Measurements from ENCODE around the gene PLA2G4F. TPM values are rescaled to one million over a fixed set of nuclear protein-coding genes. Genes with fewer than 3 reads are reported as not detected.

The PLA2G4F gene
- total RNA-seq, 1 experiment from 2014 or later, result not detected

DNA sequence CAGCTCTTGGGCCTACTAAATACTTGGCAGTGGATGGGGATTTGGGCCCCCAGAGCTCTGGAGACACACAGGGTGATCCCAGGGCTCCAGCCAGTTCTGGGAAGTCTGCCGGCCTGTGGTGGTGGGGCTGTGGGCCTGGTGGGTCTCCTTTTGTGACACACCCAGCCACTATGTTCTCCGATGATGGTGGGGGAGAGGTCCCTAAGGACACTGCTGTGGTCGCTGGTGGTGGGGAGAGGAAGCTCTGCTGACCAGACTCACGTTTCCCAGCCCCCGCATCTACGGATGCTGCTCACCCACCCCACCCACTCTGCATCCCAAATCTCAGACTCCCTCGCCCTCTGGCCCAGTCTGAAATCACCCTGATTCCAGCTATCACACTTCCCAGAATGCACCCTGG lies 62.5 kb downstream of the PLA2G4F start:
- Mint-ChIP-seq H3K27me3 (ENCODE audit: low read depth) (no peaks in the 10 kb centered on the region), H3K4me1 (peaks cover 11 to 13% of the 10 kb centered on the region in 2 experiments), H3K4me3 (no peak overlapping the region), H3K36me3 (ENCODE audit: insufficient read depth in 1 of 3, low read depth in 3 of 3) (no peaks in the 10 kb centered on the region; a peak in 1 of 7 replicates), H3K9me3 (no peaks in the 10 kb centered on the region), H3K27ac (no peak overlapping the region)
- Histone ChIP-seq H2BK20ac (ENCODE audit: low read depth, low read length, poor library complexity, severe bottlenecking) (no peak overlapping the region), H3K27me3 (ENCODE audit: insufficient read depth, low read length) (no peaks in the 10 kb centered on the region), H4K20me1 (ENCODE audit: control insufficient read depth, insufficient read depth, insufficient read length) (no peaks in the 10 kb centered on the region), H2BK120ac (ENCODE audit: low read depth, low read length, poor library complexity, severe bottlenecking) (no peak overlapping the region), H3K27ac (ENCODE audit: insufficient read length, low read depth, low read length) (no peak overlapping the region), H3K4me1 (ENCODE audit: insufficient read depth, low read length) (no peaks in the 10 kb centered on the region; the same call in 1 of the 2 replicates), H3K14ac (ENCODE audit: insufficient read depth, low read length) (no peak overlapping the region; the same call in 1 of the 2 replicates), H3T11ph (ENCODE audit: low read length) (no peak overlapping the region), H3K23me2 (ENCODE audit: insufficient read length, low read depth, low read length, poor library complexity, severe bottlenecking) (no peaks in the 10 kb centered on the region), H4K5ac (ENCODE audit: insufficient read length, low read depth, low read length) (no peak overlapping the region), H3K4me2 (ENCODE audit: insufficient read depth, insufficient read length, low read length) (no peak overlapping the region), H4K91ac (ENCODE audit: insufficient read length, low read depth, low read length) (no peak overlapping the region), H2AFZ (ENCODE audit: low read length) (no peak overlapping the region), H3K79me1 (ENCODE audit: insufficient read depth, low read depth, low read length, poor library complexity, severe bottlenecking) (no peaks in the 10 kb centered on the region), H3K23ac (ENCODE audit: insufficient read length, low read depth, low read length) (no peak overlapping the region), H3K79me2 (ENCODE audit: insufficient read depth, low read length) (no peaks in the 10 kb centered on the region), H3K56ac (ENCODE audit: insufficient read length, low read depth, low read length) (no peak overlapping the region), H2BK5ac (ENCODE audit: insufficient read length, low read length) (no peak overlapping the region), H2BK12ac (ENCODE audit: insufficient read length, low read depth, low read length) (no peak overlapping the region), H3K9me3 (ENCODE audit: control insufficient read depth, low read depth, low read length) (no peaks in the 10 kb centered on the region), H2AK5ac (ENCODE audit: insufficient read length, low read length) (no peak overlapping the region), H3K4ac (ENCODE audit: low read depth, low read length) (no peak overlapping the region), H3K9ac (ENCODE audit: extremely low read depth, insufficient read length, low read length) (no peak overlapping the region), H2BK15ac (ENCODE audit: low read depth, low read length) (no peak overlapping the region), H4K8ac (replicated peaks; ENCODE audit: insufficient read length, low read depth, low read length) (no peak overlapping the region), H3K18ac (ENCODE audit: insufficient read length, low read depth, low read length) (no peak overlapping the region)
- TF ChIP-seq, protein P1, sequence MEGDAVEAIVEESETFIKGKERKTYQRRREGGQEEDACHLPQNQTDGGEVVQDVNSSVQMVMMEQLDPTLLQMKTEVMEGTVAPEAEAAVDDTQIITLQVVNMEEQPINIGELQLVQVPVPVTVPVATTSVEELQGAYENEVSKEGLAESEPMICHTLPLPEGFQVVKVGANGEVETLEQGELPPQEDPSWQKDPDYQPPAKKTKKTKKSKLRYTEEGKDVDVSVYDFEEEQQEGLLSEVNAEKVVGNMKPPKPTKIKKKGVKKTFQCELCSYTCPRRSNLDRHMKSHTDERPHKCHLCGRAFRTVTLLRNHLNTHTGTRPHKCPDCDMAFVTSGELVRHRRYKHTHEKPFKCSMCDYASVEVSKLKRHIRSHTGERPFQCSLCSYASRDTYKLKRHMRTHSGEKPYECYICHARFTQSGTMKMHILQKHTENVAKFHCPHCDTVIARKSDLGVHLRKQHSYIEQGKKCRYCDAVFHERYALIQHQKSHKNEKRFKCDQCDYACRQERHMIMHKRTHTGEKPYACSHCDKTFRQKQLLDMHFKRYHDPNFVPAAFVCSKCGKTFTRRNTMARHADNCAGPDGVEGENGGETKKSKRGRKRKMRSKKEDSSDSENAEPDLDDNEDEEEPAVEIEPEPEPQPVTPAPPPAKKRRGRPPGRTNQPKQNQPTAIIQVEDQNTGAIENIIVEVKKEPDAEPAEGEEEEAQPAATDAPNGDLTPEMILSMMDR (conservative IDR thresholded peaks at IDR 0.05), result no peak
- no CpG with 5 or more reads among the region's 7 CpGs for WGBS (ENCODE audit: extremely low coverage, insufficient read length, low lambda C conversion rate)
- DNase-seq, result no peak
